ENCODE measurements around the gene GINS1.

The GINS1 gene

GRCh38 chr20:25372584-25373336, 34.7 kb upstream of the GINS1 start:
- TF ChIP-seq TAF1 (IDR thresholded peaks at IDR 0.05; ENCODE audit: low read depth, low read length) (no peak), PAX5 (IDR thresholded peaks at IDR 0.05; ENCODE audit: insufficient read depth, low read length, severe bottlenecking) (no peak), POLR2AphosphoS5 (IDR thresholded peaks at IDR 0.05; ENCODE audit: low read depth, low read length) (no peak), SPI1 (IDR thresholded peaks at IDR 0.05; ENCODE audit: low read depth, low read length) (no peak), POU2F2 (IDR thresholded peaks at IDR 0.05; ENCODE audit: low read depth, low read length) (no peak), POLR2A (IDR thresholded peaks at IDR 0.05; ENCODE audit: low read depth, low read length) (no peak)
- FAIRE-seq (no peak), DNase-seq (ENCODE audit: insufficient read length, low spot score) (no peak)

GRCh38 chr20:25374842-25375241, 32.6 kb upstream of the GINS1 start:
- FAIRE-seq (no peak), DNase-seq (ENCODE audit: insufficient read length, low spot score) (no peak)
- no peak for TF ChIP-seq POLR2AphosphoS5 (IDR thresholded peaks at IDR 0.05; ENCODE audit: low read depth, low read length)
- TF ChIP-seq PAX5 (IDR thresholded peaks at IDR 0.05; ENCODE audit: insufficient read depth, low read length, severe bottlenecking): no peak
- TF ChIP-seq POLR2A (IDR thresholded peaks at IDR 0.05; ENCODE audit: low read depth, low read length): no peak
- TF ChIP-seq POU2F2 (IDR thresholded peaks at IDR 0.05; ENCODE audit: low read depth, low read length): no peak
- TF ChIP-seq SPI1 (IDR thresholded peaks at IDR 0.05; ENCODE audit: low read depth, low read length): no peak
- TF ChIP-seq TAF1 (IDR thresholded peaks at IDR 0.05; ENCODE audit: low read depth, low read length): no peak

GRCh38 chr20:25376236-25376635, 31.2 kb upstream of the GINS1 start:
- FAIRE-seq (no peak), DNase-seq (ENCODE audit: insufficient read length, low spot score) (no peak)
- TF ChIP-seq POU2F2 (IDR thresholded peaks at IDR 0.05; ENCODE audit: low read depth, low read length) (no peak), SPI1 (IDR thresholded peaks at IDR 0.05; ENCODE audit: low read depth, low read length) (no peak), POLR2AphosphoS5 (IDR thresholded peaks at IDR 0.05; ENCODE audit: low read depth, low read length) (no peak), POLR2A (IDR thresholded peaks at IDR 0.05; ENCODE audit: low read depth, low read length) (no peak), TAF1 (IDR thresholded peaks at IDR 0.05; ENCODE audit: low read depth, low read length) (no peak), PAX5 (IDR thresholded peaks at IDR 0.05; ENCODE audit: insufficient read depth, low read length, severe bottlenecking) (no peak)

GRCh38 chr20:25376886-25377285, 30.6 kb upstream of the GINS1 start:
- DNase-seq (ENCODE audit: insufficient read length, low spot score): no peak
- no peak for TF ChIP-seq POLR2AphosphoS5 (IDR thresholded peaks at IDR 0.05; ENCODE audit: low read depth, low read length)
- no peak for TF ChIP-seq POLR2A (IDR thresholded peaks at IDR 0.05; ENCODE audit: low read depth, low read length)
- TF ChIP-seq SPI1 (IDR thresholded peaks at IDR 0.05; ENCODE audit: low read depth, low read length): no peak
- TF ChIP-seq POU2F2 (IDR thresholded peaks at IDR 0.05; ENCODE audit: low read depth, low read length): no peak
- TF ChIP-seq TAF1 (IDR thresholded peaks at IDR 0.05; ENCODE audit: low read depth, low read length): no peak
- TF ChIP-seq PAX5 (IDR thresholded peaks at IDR 0.05; ENCODE audit: insufficient read depth, low read length, severe bottlenecking): no peak
- FAIRE-seq: no peak

GRCh38 chr20:25378189-25378883, 29.1 kb upstream of the GINS1 start:
- TF ChIP-seq POLR2A (IDR thresholded peaks at IDR 0.05; ENCODE audit: low read depth, low read length) (no peak), SPI1 (IDR thresholded peaks at IDR 0.05; ENCODE audit: low read depth, low read length) (no peak), POLR2AphosphoS5 (IDR thresholded peaks at IDR 0.05; ENCODE audit: low read depth, low read length) (no peak), TAF1 (IDR thresholded peaks at IDR 0.05; ENCODE audit: low read depth, low read length) (no peak), PAX5 (IDR thresholded peaks at IDR 0.05; ENCODE audit: insufficient read depth, low read length, severe bottlenecking) (no peak), POU2F2 (IDR thresholded peaks at IDR 0.05; ENCODE audit: low read depth, low read length) (no peak)
- FAIRE-seq (no peak), DNase-seq (ENCODE audit: insufficient read length, low spot score) (no peak)

- no peak for DNase-seq (ENCODE audit: insufficient read length, low spot score)
- TF ChIP-seq SPI1 (IDR thresholded peaks at IDR 0.05; ENCODE audit: low read depth, low read length) (peak; percentile 53; the same call in 1 of the 2 replicates), POU2F2 (IDR thresholded peaks at IDR 0.05; ENCODE audit: low read depth, low read length) (no peak)
- FAIRE-seq: peak; percentile 55
These were observed 28.4 kb upstream of the GINS1 start for GRCh38 chr20:25378884-25379733.

- no peak for TF ChIP-seq POLR2A (IDR thresholded peaks at IDR 0.05; ENCODE audit: low read depth, low read length)
These were observed 26.4 kb upstream of the GINS1 start for GRCh38 chr20:25380945-25381614.

GRCh38 chr20:25382704-25383370, 24.6 kb upstream of the GINS1 start:
- FAIRE-seq (no peak), DNase-seq (ENCODE audit: insufficient read length, low spot score) (no peak)
- no peak for TF ChIP-seq POLR2AphosphoS5 (IDR thresholded peaks at IDR 0.05; ENCODE audit: low read depth, low read length)
- TF ChIP-seq POU2F2 (IDR thresholded peaks at IDR 0.05; ENCODE audit: low read depth, low read length): no peak
- no peak for TF ChIP-seq TAF1 (IDR thresholded peaks at IDR 0.05; ENCODE audit: low read depth, low read length)
- no peak for TF ChIP-seq POLR2A (IDR thresholded peaks at IDR 0.05; ENCODE audit: low read depth, low read length)
- no peak for TF ChIP-seq PAX5 (IDR thresholded peaks at IDR 0.05; ENCODE audit: insufficient read depth, low read length, severe bottlenecking)
- no peak for TF ChIP-seq SPI1 (IDR thresholded peaks at IDR 0.05; ENCODE audit: low read depth, low read length)

More at GRCh38 chr20:25380945-25381614, 26.4 kb upstream of the GINS1 start:
- DNase-seq (ENCODE audit: insufficient read length, low spot score): no peak
- no peak for FAIRE-seq

Data from GM12891 (cell line).